Left cardiac atrium (tissue), 4 donors: Measurements from ENCODE around the gene SLC7A8. TPM values are rescaled to one million over a fixed set of nuclear protein-coding genes. Genes with fewer than 3 reads are reported as not detected.

Experiments used
- ATAC-seq, 2 donors: fragments of 200-7000 bp; cut with Tn5 transposase; one replicate each; pipeline ENCODE4 v1.9.1; 2020; ENCODE audit warnings: mild to moderate bottlenecking in 2 of 2, moderate library complexity in 2 of 2
- DNase-seq: peaks from one replicate; pipeline ENCODE4 v3.0.0-alpha.2; 2020
- intact Hi-C, 2 donors: fragments of 100-400 bp; cut with DNase I; formaldehyde crosslinking; loops; one replicate each; pipeline versions ENCODE4 v1.14.1 to v1.15.1; 2022 to 2023
- total RNA-seq, 2 donors: library from RNA; stranded (reverse); fragmentation: NEBNext Ultra II Directional; extraction: Animal tissue kit (Norgen Biotek cat#: 25700); gene quantifications; one replicate each; pipeline ENCODE4 v1.2.1, GENCODE V29; 2021
- donor health status: DM: no; HTN: yes; CAD: no.
- donor health status: DM: no; HTN: yes; CAD: no; lungs with severe emphysema.
- donor health status: DM: yes; HTN: yes; CAD: no.
- donor health status: Dilated cardiomyopathy.

The SLC7A8 gene
- total RNA-seq, 2 donors from 2014 or later = 8.7 to 16.2 TPM

GRCh38 chr14:23091294-23092225 lies 91.9 kb downstream of the SLC7A8 start:
- intact Hi-C loops = no loop called here
- no peak for DNase-seq
- ATAC-seq = no peak

GRCh38 chr14:23090254-23090636 lies 93.2 kb downstream of the SLC7A8 start:
- intact Hi-C loops = no loop called here
- no peak for DNase-seq
- no peak for ATAC-seq

DNA sequence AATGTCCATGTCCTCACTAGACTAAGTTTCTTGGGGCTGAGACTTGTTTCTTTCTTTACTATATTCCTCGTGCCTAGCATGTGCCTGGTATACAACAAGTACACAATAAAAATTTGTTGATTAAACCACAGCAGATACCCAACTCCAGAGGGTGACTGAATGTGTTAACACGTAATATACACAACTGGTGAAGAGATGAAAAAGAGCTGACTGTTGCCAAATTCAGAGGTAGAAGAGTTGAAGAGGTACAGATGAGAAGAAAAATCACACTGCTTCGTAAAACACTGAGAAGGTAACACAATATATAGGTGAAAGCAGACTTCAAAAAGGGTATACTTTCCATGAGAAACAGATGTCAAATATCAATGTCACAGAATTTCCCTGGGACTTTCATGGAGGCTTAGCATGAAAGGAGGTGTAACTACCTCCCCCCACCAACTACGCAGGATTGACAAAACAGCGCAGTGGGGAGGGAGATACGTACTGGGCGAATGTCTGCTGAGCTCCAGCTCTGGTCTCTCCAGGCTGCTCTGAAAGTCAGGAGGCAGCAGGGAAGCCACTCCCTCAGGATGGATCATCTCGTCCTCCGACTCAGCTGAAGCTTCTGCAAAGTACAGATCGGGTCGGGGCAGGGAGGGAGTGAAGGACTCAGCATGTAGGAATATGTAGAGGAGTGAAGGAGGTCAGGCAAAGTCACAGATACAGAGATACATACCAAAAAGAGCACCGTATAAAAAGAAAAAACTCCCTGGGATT lies 93.8 kb downstream of the SLC7A8 start:
- DNase-seq (no peak), ATAC-seq (no peak)
- intact Hi-C loops = no loop called here

DNA sequence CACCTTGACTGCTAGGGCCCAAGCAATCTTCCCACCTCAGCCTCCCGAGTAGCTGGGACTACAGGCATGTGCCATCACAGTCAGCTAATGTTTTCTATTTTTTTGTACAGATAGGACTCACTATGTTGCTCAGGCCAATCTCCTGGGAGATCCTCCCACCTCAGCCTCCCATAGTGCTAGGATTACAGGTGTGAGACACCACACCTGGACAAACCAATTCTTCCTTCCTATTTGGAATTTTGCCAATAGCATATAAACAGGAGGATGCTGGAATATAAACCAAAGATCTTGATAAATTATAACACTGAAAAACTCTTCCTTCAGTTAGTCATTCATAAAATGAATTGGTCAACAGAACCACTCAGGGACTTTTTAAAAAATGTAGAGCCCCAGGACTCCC lies 96.9 kb downstream of the SLC7A8 start:
- no peak for DNase-seq
- intact Hi-C loops = no loop called here
- ATAC-seq = no peak

DNA sequence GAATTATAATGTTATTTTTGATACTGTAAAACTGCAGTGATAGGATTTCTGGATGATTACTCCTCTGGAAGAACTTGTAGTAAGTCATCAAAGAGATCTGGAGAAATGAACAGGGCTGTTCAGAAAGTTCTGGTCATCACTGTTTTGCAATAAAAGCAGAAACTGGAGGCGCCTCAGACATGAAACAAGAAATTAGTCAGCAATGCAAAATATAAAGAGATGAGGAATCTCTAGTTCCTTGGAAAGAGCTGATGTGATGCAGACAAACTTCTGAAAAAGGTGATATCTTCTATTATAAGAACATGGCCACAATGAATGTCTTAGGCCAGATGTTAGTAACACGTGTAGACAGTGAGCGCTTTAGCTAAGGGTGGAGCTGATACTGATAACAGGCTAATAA lies 98.0 kb downstream of the SLC7A8 start:
- DNase-seq (no peak), ATAC-seq (no peak)
- intact Hi-C loops = no loop called here

DNA sequence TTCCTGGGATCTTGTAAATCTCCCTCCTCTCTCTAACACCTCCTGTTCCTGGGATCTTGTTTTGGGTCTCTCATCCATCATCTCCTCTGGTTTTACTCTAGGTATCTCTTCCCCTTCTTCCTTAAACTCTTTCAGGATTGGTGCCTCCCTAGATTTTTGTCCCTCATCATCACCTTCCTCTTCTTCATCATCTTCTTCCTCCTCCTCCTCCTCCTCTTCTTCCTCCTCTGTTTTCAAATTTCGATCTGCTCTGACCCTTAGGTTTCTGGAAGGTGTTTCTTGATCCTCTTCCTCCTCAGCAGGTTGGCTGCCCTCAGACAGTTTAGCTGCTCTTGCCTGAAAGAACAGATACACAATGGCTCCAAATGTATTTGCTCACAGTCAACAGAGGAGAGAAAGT lies 103.0 kb downstream of the SLC7A8 start:
- intact Hi-C loops = no loop called here
- ATAC-seq (no peak), DNase-seq (no peak)

GRCh38 chr14:23079716-23080115 lies 103.7 kb downstream of the SLC7A8 start:
- DNase-seq (no peak), ATAC-seq (no peak)
- intact Hi-C loops = no loop called here

GRCh38 chr14:23078692-23079116 lies 104.8 kb downstream of the SLC7A8 start:
- intact Hi-C loops = no loop called here
- DNase-seq (peak; percentile 74), ATAC-seq (peak; percentile 91 to 98)

DNA sequence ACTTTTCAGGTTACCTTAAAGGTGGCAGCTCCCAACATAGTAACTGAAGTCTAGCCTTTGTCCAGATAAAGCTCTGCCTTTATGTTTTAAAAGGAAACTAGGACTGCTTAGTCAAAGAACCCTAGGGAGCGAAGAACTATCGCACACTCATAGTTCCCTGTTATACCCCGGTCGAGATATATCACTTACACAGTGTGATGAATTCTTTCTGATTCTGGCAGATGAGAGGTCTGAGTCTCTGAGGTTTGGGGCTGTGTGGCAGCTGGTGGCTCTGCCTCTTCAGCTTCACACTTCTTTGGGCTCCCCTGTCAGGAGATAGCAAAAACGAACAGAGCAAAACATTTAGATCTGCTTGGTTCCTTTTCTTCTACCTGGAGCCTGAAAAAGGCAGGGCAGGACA lies 105.5 kb downstream of the SLC7A8 start:
- DNase-seq (no peak), ATAC-seq (no peak)
- intact Hi-C loops = no loop called here

DNA sequence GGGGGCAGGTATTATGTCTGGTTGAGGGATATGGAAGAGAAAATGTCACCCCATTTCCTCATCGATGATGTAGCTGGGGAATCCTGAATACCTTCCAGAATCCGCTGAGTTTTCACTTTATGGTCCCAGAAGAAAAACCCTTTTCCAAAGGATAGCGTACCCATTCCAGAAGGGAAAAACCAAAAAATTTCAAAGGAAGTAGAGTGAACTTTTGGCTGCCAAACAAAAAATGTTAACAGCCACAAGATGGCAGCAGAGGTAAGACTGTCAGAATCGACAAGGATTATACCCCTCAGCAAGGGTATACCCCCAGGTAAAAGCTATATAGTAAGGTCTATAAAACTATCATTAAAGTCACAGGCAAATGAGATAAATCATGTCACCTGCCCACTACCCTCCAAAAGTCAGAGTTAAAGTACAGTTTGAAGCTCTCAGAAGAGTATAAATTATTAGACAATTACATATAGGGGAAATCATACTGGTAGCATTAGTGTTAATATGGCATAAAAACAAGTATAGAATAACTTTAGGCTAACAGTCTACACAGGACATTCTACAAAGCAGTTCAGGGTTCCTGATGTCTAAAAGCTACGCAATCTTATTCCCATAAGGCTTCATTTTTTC lies 106.6 kb downstream of the SLC7A8 start:
- DNase-seq (no peak), ATAC-seq (no peak)
- intact Hi-C loops = no loop called here

Other genes with a start within 250 kb of the SLC7A8 start
- gene HAUS4, start 226.6 kb downstream of the SLC7A8 start, total RNA-seq = 10 to 100 TPM; 17.2 to 23.9 TPM
- gene AJUBA, start 201.1 kb downstream of the SLC7A8 start, total RNA-seq = 1 to 10 TPM; 7.0 to 8.0 TPM
- 1 to 10 TPM; 3.9 to 4.7 TPM for gene C14orf93, start 173.5 kb downstream of the SLC7A8 start, total RNA-seq
- gene PSMB5, start 148.8 kb downstream of the SLC7A8 start, total RNA-seq = 100 to 1,000 TPM in 1 of 2 donors, 10 to 100 TPM in 1; 98.1 to 114 TPM
- gene PSMB11, start 141.4 kb downstream of the SLC7A8 start, total RNA-seq = not detected
- 1 to 10 TPM; 1.6 to 3.4 TPM for gene CDH24, start 126.1 kb downstream of the SLC7A8 start, total RNA-seq
- gene ACIN1, start 88.5 kb downstream of the SLC7A8 start, total RNA-seq = 10 to 100 TPM; 71.4 to 77.5 TPM
- 10 to 100 TPM; 30.8 to 37.9 TPM for gene C14orf119, start 88.2 kb downstream of the SLC7A8 start, total RNA-seq
- not detected for gene CIROP, start 78.7 kb downstream of the SLC7A8 start, total RNA-seq
- not detected for gene CEBPE, start 64.4 kb downstream of the SLC7A8 start, total RNA-seq
- gene RNF212B, start 54.3 kb upstream of the SLC7A8 start, total RNA-seq = not detected
- 1 to 10 TPM; 8.3 to 8.5 TPM for gene HOMEZ, start 102.5 kb upstream of the SLC7A8 start, total RNA-seq
- 1 to 10 TPM; 8.0 to 8.3 TPM for gene PPP1R3E, start 119.2 kb upstream of the SLC7A8 start, total RNA-seq
- gene BCL2L2, start 123.2 kb upstream of the SLC7A8 start, total RNA-seq = 10 to 100 TPM; 46.7 to 47.7 TPM
- gene PABPN1, start 137.8 kb upstream of the SLC7A8 start, total RNA-seq = 10 to 100 TPM; 74.4 to 94.1 TPM
- gene SLC22A17, start 169.2 kb upstream of the SLC7A8 start, total RNA-seq = 10 to 100 TPM; 31.4 to 34.6 TPM
- 10 to 100 TPM in 1 of 2 donors, 1 to 10 TPM in 1; 5.8 to 10.3 TPM for gene EFS, start 181.5 kb upstream of the SLC7A8 start, total RNA-seq
- not detected for gene IL25, start 189.1 kb upstream of the SLC7A8 start, total RNA-seq
- 1 to 10 TPM in 1 of 2 donors, under 1 TPM in 1; 0.44 to 1.4 TPM for gene CMTM5, start 193.4 kb upstream of the SLC7A8 start, total RNA-seq
- gene MYH6, start 224.6 kb upstream of the SLC7A8 start, total RNA-seq = over 10,000 TPM; 10,415 to 11,820 TPM